Fibroblast of skin of right biceps (primary cell): ENCODE measurements around the gene KIF1A.
"Not testable (repeated sequence)": the region's sequence is repeated elsewhere in the genome, so short reads cannot be mapped to it uniquely, and the experiment has no call there.

Experiments
- DNase-seq: peaks from one replicate; pipeline ENCODE4 v3.0.0-alpha.2; 2013

KIF1A gene

GRCh38 chr2:240699835-240700234 is 120.2 kb downstream of the KIF1A start:
- DNase-seq, result not testable (repeated sequence)

- DNase-seq, result not testable (repeated sequence)
Measured at GRCh38 chr2:240698852-240699561, 121.0 kb downstream of the KIF1A start.

- not testable (repeated sequence) for DNase-seq
Measured at GRCh38 chr2:240696469-240696868, 123.5 kb downstream of the KIF1A start.

GRCh38 chr2:240695593-240695992 is 124.4 kb downstream of the KIF1A start:
- DNase-seq, result not testable (repeated sequence)

- not testable (repeated sequence) for DNase-seq
Measured at GRCh38 chr2:240694304-240694703, 125.7 kb downstream of the KIF1A start.

- not testable (repeated sequence) for DNase-seq
Measured at GRCh38 chr2:240692583-240693561, 127.1 kb downstream of the KIF1A start.

- not testable (repeated sequence) for DNase-seq
Measured at GRCh38 chr2:240691631-240692420, 128.2 kb downstream of the KIF1A start, which contains the start of gene AQP12A. AQP12A (plus strand) TSS chr2:240691866; CDS start chr2:240691914, 48 bp downstream.

- not testable (repeated sequence) for DNase-seq
Measured at GRCh38 chr2:240691075-240691427, 129.0 kb downstream of the KIF1A start.

- not testable (repeated sequence) for DNase-seq
Measured at GRCh38 chr2:240690421-240691074, 129.5 kb downstream of the KIF1A start.

GRCh38 chr2:240689975-240690374 is 130.0 kb downstream of the KIF1A start:
- DNase-seq, result no peak

GRCh38 chr2:240688553-240688919 is 131.5 kb downstream of the KIF1A start:
- DNase-seq, result no peak

- DNase-seq, result no peak
Measured at GRCh38 chr2:240687741-240688552, 132.1 kb downstream of the KIF1A start.

- no peak for DNase-seq
Measured at GRCh38 chr2:240687045-240687740, 132.8 kb downstream of the KIF1A start.

GRCh38 chr2:240686460-240686859 is 133.6 kb downstream of the KIF1A start:
- DNase-seq, result no peak

- no peak for DNase-seq
Measured at GRCh38 chr2:240685771-240686371, 134.1 kb downstream of the KIF1A start.

- DNase-seq, result not testable (repeated sequence)
Measured at GRCh38 chr2:240683980-240684728, 135.9 kb downstream of the KIF1A start.

GRCh38 chr2:240683329-240683979 is 136.6 kb downstream of the KIF1A start:
- DNase-seq, result not testable (repeated sequence)

GRCh38 chr2:240682431-240683224 is 137.4 kb downstream of the KIF1A start, which contains the start of gene AQP12B:
AQP12B (minus strand) TSS chr2:240682885; CDS start chr2:240682837, 48 bp downstream.
- not testable (repeated sequence) for DNase-seq
